Heart left ventricle (tissue), 16 donors: ENCODE results near the gene POU2AF1. TPM values are rescaled to one million over a fixed set of nuclear protein-coding genes. Genes with fewer than 3 reads are reported as not detected.
A peak's percentile ranks its signal among the peaks of the same experiment; 100 is the strongest.

Experiments used
- ATAC-seq, 4 donors: fragments of 200-7000 bp; cut with Tn5 transposase; one replicate each; pipeline ENCODE4 v1.9.1; 2020 to 2022; ENCODE audit warnings: moderate library complexity in 4 of 4, mild to moderate bottlenecking in 3 of 4, moderate number of reproducible peaks in 1 of 4
- DNase-seq, 5 donors: peaks; one replicate each; pipeline ENCODE4 v3.0.0-alpha.2; 2020
- H3K27ac ChIP-seq, 12 donors: fragments of 200-600 bp; sonication (generic) in 4 of 12; one replicate each; pipeline versions ENCODE4 v1.5.0 to v1.8.0; 2016 to 2022; ENCODE audit warnings: mild to moderate bottlenecking in 2 of 12
- H3K27me3 ChIP-seq, 9 donors: fragments of 200-600 bp; sonication (generic) in 2 of 9; one replicate each; pipeline versions ENCODE4 v1.5.1 to v1.8.0; 2016 to 2022; ENCODE audit warnings: mild to moderate bottlenecking in 3 of 9
- H3K36me3 ChIP-seq, 9 donors: fragments of 200-600 bp; sonication (generic) in 2 of 9; one replicate each; pipeline versions ENCODE4 v1.5.0 to v1.8.0; 2018 to 2022; ENCODE audit warnings: mild to moderate bottlenecking in 2 of 9
- H3K4me1 ChIP-seq, 12 donors: fragments of 200-600 bp; sonication (generic) in 4 of 12; one replicate each; pipeline versions ENCODE4 v1.5.0 to v1.8.0; 2016 to 2022; ENCODE audit warnings: mild to moderate bottlenecking in 3 of 12
- H3K4me3 ChIP-seq, 12 donors: fragments of 200-600 bp; sonication (generic) in 4 of 12; one replicate each; pipeline versions ENCODE4 v1.5.0 to v1.8.0; 2017 to 2022; ENCODE audit warnings: mild to moderate bottlenecking in 9 of 12, moderate library complexity in 4 of 12
- H3K9me3 ChIP-seq, 12 donors: fragments of 200-600 bp; sonication (generic) in 4 of 12; one replicate each; pipeline versions ENCODE4 v1.5.0 to v1.8.0; 2016 to 2022; ENCODE audit warnings: mild to moderate bottlenecking in 1 of 12
- POLR2A ChIP-seq, 2 donors: fragments of 450-650 bp; IDR thresholded peaks; one replicate each; pipeline ENCODE4 v1.6.1; 2017; ENCODE audit warnings: antibody characterized with exemption in 2 of 2, mild to moderate bottlenecking in 2 of 2, moderate library complexity in 2 of 2
- WGBS, 4 donors: extraction: QIAGEN DNeasy Blood & Tissue Kit in 2 of 4; methylation state at CpG; one replicate each; pipeline versions ENCODE4 v1.1.5 to v1.1.7; 2013 to 2018; 5-methylcytosine and 5-hydroxymethylcytosine counted together
- intact Hi-C, 10 donors: fragments of 100-400 bp; cut with DNase I; formaldehyde crosslinking; loops; one replicate each; pipeline versions ENCODE4 v1.11.1 to v1.14.2; 2022
- polyA plus RNA-seq, 2 donors: library from polyadenylated mRNA; stranded (reverse); fragments of 200-250 nt; gene quantifications; one replicate each; pipeline ENCODE4 v1.2.3, GENCODE V29; 2013
- total RNA-seq, 9 donors: library from RNA; depleted of rRNA in 2 of 9; stranded (reverse); fragments of >200 nt in 2 of 9; fragmentation: NEBNext Ultra II Directional in 3 of 9; extraction: Animal tissue kit (Norgen Biotek cat#: 25700) in 3 of 9; gene quantifications; one replicate each; pipeline versions ENCODE4 v1.1.0 to v1.2.4, GENCODE V29; 2016 to 2023
- TF ChIP-seq, protein P1 (sequence below), 12 donors: fragments of 200-600 bp; sonication (generic) in 4 of 12; IDR thresholded peaks; one replicate each; pipeline versions ENCODE4 v1.5.0 to v1.8.0; 2018 to 2022; ENCODE audit warnings: antibody characterized with exemption in 12 of 12, mild to moderate bottlenecking in 5 of 12
- donor health status: ischemic (EF 13 %, LVEDD 7.1; RV severe dilation, severe dysfunction).
- donor health status: healthy with polysubstance abuse.
- donor health status: DM: no; HTN: yes; CAD: no.
- donor health status: DM: no; HTN: no; CAD: no.
- donor health status: ischemic (EF 25% LVEDD 6.9; RV normal size, moderate dysfunction).
- donor health status: ischemic (EF 25% LVEDD 5.7; RV mildly dilated, moderate dysfunction).
- donor health status: healthy.
- donor health status: DM: yes; HTN: yes; CAD: no.
- donor health status: ischemic (EF 35%, LVEDD 5.7; RV mildly dilated, moderate dysfunction).
- donor health status: nonischemic (EF 11% LVEDD 7.7; RV severe dilation, severe dysfunction).
- donor health status: DM: yes; HTN: yes; CAD: no.
- donor health status: PGD.
- donor health status: ischemic (EF 29% LVEDD 5.4; RV normal size, mild dysfunction).
- donor health status: nonischemic (EF 23%, LVEDD 6.1; RV moderate dilation, normal function).

Gene POU2AF1
- total and polyA plus RNA-seq, 11 donors: 0.07 to 1.3 (median 0.24) TPM; not detected in 7

DNA sequence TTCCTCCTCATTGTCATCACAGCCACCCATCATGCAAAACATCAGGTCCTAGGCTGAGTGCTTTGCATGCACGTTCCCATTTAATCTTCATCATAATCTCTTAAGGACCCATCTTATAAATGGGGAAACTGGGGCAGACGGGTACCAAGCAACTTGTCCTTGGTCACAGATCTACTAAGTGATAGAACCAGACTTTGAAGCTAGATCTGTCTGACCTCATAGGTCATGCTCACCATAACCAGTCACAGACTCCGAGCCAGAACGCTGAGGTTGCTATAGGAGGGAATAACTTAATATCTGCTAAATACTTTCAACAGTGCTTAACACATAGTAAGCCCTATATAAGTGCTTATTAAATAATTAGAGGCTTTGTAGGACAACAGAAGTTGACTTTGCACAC lies 43.0 kb downstream of the POU2AF1 start:
- intact Hi-C loops: no loop called here
- 88 to 89% (median 89%) methylated on average over 4 of the region's 4 CpGs for WGBS, 4 donors
- peaks cover 0 to 16% (median 0%) of the 10 kb centered on the region in 12 donors for H3K4me1 ChIP-seq
- H3K9me3 ChIP-seq: peaks cover 0 to 21% (median 12%) of the 10 kb centered on the region in 12 donors
- ATAC-seq (no peak), DNase-seq (no peak)
- H3K27me3 ChIP-seq: no peaks in the 10 kb centered on the region
- no peak overlapping the region for H3K27ac ChIP-seq
- no peak for TF ChIP-seq POLR2A (IDR thresholded peaks at IDR 0.05)
- TF ChIP-seq, protein P1, sequence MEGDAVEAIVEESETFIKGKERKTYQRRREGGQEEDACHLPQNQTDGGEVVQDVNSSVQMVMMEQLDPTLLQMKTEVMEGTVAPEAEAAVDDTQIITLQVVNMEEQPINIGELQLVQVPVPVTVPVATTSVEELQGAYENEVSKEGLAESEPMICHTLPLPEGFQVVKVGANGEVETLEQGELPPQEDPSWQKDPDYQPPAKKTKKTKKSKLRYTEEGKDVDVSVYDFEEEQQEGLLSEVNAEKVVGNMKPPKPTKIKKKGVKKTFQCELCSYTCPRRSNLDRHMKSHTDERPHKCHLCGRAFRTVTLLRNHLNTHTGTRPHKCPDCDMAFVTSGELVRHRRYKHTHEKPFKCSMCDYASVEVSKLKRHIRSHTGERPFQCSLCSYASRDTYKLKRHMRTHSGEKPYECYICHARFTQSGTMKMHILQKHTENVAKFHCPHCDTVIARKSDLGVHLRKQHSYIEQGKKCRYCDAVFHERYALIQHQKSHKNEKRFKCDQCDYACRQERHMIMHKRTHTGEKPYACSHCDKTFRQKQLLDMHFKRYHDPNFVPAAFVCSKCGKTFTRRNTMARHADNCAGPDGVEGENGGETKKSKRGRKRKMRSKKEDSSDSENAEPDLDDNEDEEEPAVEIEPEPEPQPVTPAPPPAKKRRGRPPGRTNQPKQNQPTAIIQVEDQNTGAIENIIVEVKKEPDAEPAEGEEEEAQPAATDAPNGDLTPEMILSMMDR (IDR thresholded peaks at IDR 0.05): no peak
- H3K36me3 ChIP-seq: no peaks in the 10 kb centered on the region
- no peak overlapping the region for H3K4me3 ChIP-seq

DNA sequence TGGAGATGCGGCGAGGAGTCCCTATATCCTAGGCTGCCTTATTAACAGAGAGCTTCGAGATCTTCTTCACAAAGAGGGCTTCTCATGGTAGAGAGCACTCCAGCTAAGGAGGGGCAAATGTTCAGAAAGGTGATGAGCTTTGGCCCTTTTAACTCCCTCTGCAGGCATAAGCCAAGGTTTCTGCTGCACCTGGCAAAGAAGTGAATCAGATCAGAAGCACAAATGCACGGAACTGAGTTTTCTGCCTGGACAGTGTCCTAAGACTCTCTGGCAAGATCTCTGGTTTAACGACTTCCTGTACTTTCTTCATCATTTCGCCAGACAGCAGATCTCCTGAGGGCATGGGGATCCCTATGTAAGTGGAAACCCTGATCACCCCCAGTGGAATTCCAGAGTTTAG lies 43.5 kb downstream of the POU2AF1 start:
- Histone ChIP-seq H3K4me1 (peaks cover 0 to 17% (median 0%) of the 10 kb centered on the region in 12 donors), H3K9me3 (peaks cover 0 to 20% (median 12%) of the 10 kb centered on the region in 12 donors), H3K36me3 (no peaks in the 10 kb centered on the region), H3K27ac (no peak overlapping the region), H3K4me3 (no peak overlapping the region), H3K27me3 (no peaks in the 10 kb centered on the region)
- no peak for TF ChIP-seq POLR2A (IDR thresholded peaks at IDR 0.05)
- TF ChIP-seq, protein P1 (IDR thresholded peaks at IDR 0.05): no peak
- intact Hi-C loops: no loop called here
- ATAC-seq (no peak), DNase-seq (no peak)
- 67 to 79% (median 70%) methylated on average over 6 of the region's 6 CpGs for WGBS, 4 donors

DNA sequence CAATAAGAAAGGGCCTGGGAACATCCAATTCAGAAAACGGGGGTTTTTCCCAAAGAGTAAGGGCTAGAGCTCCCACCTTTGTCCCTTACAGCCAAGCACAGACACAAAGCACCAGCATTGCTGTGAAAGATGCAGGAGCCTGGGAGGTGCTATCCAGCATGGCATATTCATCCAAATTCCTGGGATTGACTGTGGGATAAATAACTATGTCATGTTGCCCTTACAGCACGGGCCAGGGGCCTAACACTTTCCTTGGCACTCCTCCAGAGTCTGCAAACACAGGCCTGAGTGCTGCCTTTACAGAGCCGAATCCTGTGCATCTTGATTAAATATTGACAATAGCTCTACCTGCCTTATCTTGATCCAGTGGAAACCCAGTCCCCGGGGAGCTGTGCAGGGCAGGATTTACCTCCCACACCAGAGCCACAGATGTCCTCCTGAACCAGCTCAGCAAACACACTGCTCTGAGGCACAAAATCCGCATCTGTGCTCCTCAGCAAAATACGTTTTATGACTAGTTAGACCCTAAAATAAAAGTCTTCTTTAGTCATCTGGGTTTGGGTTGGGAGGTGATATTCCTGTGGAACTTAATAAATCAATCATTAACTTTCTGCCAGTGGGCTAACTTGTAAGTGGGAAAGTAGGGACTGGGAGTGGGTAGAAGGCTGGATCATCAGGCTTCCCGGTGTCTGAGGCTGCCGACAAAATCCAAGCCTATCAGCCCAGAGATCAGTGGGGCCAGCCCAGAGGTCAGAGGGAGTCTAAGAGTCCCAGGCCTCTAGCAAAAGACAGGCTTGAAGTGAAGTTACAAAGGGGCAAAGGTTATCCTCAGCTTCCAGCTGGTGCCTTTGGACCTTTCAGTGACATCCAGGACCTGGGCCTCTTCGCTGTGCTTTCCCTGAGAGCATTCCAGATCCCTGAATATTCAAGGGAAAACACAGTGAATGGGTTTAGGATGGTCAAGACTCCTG lies 44.3 kb downstream of the POU2AF1 start:
- ATAC-seq: peak in 1 of 4 donors; percentile 18
- Histone ChIP-seq H3K27me3 (no peaks in the 10 kb centered on the region), H3K27ac (no peak overlapping the region), H3K4me1 (peaks cover 0 to 23% (median 0%) of the 10 kb centered on the region in 12 donors), H3K9me3 (peaks cover 0 to 13% (median 7%) of the 10 kb centered on the region in 12 donors), H3K36me3 (no peaks in the 10 kb centered on the region), H3K4me3 (no peak overlapping the region)
- no peak for DNase-seq
- no peak for TF ChIP-seq POLR2A (IDR thresholded peaks at IDR 0.05)
- TF ChIP-seq, protein P1 (IDR thresholded peaks at IDR 0.05): no peak
- intact Hi-C loops: no loop called here
- 59 to 73% (median 66%) methylated on average over 9 of the region's 9 CpGs for WGBS, 4 donors

DNA sequence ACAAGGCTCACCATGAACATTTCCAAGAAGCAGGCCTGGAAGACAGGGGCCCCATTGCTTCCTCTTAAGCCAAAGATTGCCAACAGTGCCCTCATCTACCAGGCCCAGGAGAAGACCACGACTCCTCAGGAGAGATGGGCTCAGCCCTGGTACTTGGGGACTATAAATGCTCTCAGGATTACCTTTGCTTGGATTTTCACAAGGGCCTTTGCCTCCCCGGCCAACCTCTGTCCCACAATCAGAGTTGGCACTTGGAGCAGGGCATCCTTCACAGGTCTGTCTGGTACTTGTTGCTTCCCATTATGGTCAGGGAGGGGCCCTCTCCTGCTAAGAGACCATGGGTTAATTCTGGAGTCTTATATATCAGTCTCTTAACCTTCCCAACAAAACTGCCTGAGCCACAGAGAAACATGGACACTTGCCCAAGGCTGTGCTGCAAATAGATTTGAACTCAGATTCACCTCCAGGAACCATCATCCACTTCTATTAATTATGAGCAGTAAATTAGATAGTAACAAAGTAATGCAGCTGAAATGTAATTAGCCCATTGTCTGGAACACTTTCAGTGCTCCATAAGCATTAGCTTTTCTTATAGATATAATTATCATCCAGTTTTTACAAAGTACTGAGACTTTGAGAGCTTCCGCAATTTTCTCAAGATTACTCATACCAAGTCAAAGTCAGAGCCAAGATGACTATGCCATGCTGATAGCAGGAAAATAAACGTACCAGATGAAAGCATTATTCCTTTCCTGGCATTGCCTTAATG lies 47.2 kb downstream of the POU2AF1 start:
- TF ChIP-seq, protein P1 (IDR thresholded peaks at IDR 0.05): no peak
- TF ChIP-seq POLR2A (IDR thresholded peaks at IDR 0.05): no peak
- Histone ChIP-seq H3K27ac (peak overlapping the region in 1 of 12 donors; percentile 61), H3K36me3 (no peaks in the 10 kb centered on the region), H3K27me3 (no peaks in the 10 kb centered on the region), H3K4me3 (no peak overlapping the region), H3K9me3 (no peaks in the 10 kb centered on the region), H3K4me1 (peaks cover 0 to 34% (median 0%) of the 10 kb centered on the region in 12 donors)
- DNase-seq (no peak), ATAC-seq (no peak)
- intact Hi-C loops: no loop called here
- 60 to 75% (median 66%) methylated on average over 4 of the region's 4 CpGs for WGBS, 4 donors
